ENCODE results near the gene ZNF786.

GRCh38 chr7:149071182-149071635 lies 19.3 kb downstream of the ZNF786 start:
- TF ChIP-seq SNAI2 (CRISPR knock-in tag; IDR thresholded peaks at IDR 0.05) (no peak), CSDC2 (CRISPR knock-in tag; IDR thresholded peaks at IDR 0.05) (no peak), ZNF70 (CRISPR knock-in tag; IDR thresholded peaks at IDR 0.05) (no peak)

All from SK-N-SH treated with all-trans-retinoic acid at 6 μM for 48 hours (cell line).